GM23338 (cell line): ENCODE measurements around the gene ATP6V0C. TPM values are rescaled to one million over a fixed set of nuclear protein-coding genes. Genes with fewer than 3 reads are reported as not detected.

Experiments used
- ATAC-seq: fragments of 200-7000 bp; cut with Tn5 transposase; 3 replicates; pipeline ENCODE4 v1.9.1; 2020
- DNase-seq: peaks from one replicate; pipeline ENCODE4 v3.0.0-alpha.2; 2015; ENCODE audit warnings: low spot score
- H2AFZ ChIP-seq: fragments of 200-600 bp; sonication (generic); 2 replicates; pipeline ENCODE4 v1.8.0; 2016; ENCODE audit warnings: antibody characterized with exemption, mild to moderate bottlenecking, moderate library complexity
- H3F3A ChIP-seq: fragments of 200-600 bp; sonication (generic); replicated peaks from 2 replicates; pipeline ENCODE4 v1.8.0; 2017; ENCODE audit warnings: antibody characterized with exemption, mixed run types, low read depth
- H3K27ac ChIP-seq: fragments of 200-600 bp; sonication (generic); 2 replicates; pipeline ENCODE4 v1.6.1; 2016; ENCODE audit warnings: low read depth
- H3K27me3 ChIP-seq: fragments of 200-600 bp; sonication (generic); 2 replicates; pipeline ENCODE4 v1.8.0; 2016; ENCODE audit warnings: mild to moderate bottlenecking, mixed run types, moderate library complexity; ENCODE audit not compliant: insufficient read depth
- H3K36me3 ChIP-seq: fragments of 200-600 bp; sonication (generic); 2 replicates; pipeline ENCODE4 v1.8.0; 2016; ENCODE audit warnings: mild to moderate bottlenecking; ENCODE audit not compliant: insufficient read depth
- H3K4me1 ChIP-seq: fragments of 200-600 bp; sonication (generic); 2 replicates; pipeline ENCODE4 v1.8.0; 2016; ENCODE audit warnings: mild to moderate bottlenecking, moderate library complexity; ENCODE audit not compliant: insufficient read depth
- H3K4me2 ChIP-seq: fragments of 200-600 bp; sonication (generic); 2 replicates; pipeline ENCODE4 v1.7.1; 2017; ENCODE audit warnings: mixed run types
- H3K4me3 ChIP-seq: fragments of 200-600 bp; sonication (generic); 2 replicates; pipeline ENCODE4 v1.6.1; 2016; ENCODE audit warnings: mixed run types
- H3K79me2 ChIP-seq: fragments of 200-600 bp; sonication (generic); replicated peaks from 2 replicates; pipeline ENCODE4 v1.8.0; 2017; ENCODE audit warnings: mild to moderate bottlenecking; ENCODE audit not compliant: insufficient read depth
- H3K9me2 ChIP-seq: fragments of 200-600 bp; sonication (generic); 2 replicates; pipeline ENCODE4 v1.8.0; 2017; ENCODE audit not compliant: insufficient read depth
- H4K20me1 ChIP-seq: fragments of 200-600 bp; sonication (generic); replicated peaks from 2 replicates; pipeline ENCODE4 v1.8.0; 2017; ENCODE audit warnings: mild to moderate bottlenecking; ENCODE audit not compliant: insufficient read depth
- H3K27ac Mint-ChIP-seq: 2 replicates; pipeline ENCODE4 v1.8.0; 2020; ENCODE audit warnings: inconsistent platforms, mild to moderate bottlenecking, moderate library complexity, mixed read lengths
- H3K27me3 Mint-ChIP-seq: 3 replicates; pipeline ENCODE4 v1.8.0; 2022; ENCODE audit warnings: low read depth, mild to moderate bottlenecking, moderate library complexity, mixed read lengths, inconsistent platforms; ENCODE audit not compliant: insufficient read depth, poor library complexity
- H3K36me3 Mint-ChIP-seq: 3 replicates; pipeline ENCODE4 v1.8.0; 2021; ENCODE audit warnings: low read depth, mild to moderate bottlenecking, inconsistent platforms, moderate library complexity, mixed read lengths
- H3K4me1 Mint-ChIP-seq: 3 replicates; pipeline ENCODE4 v1.8.0; 2020; ENCODE audit warnings: mild to moderate bottlenecking, inconsistent platforms, mixed read lengths
- H3K4me3 Mint-ChIP-seq: 3 replicates; pipeline ENCODE4 v1.8.0; 2021; ENCODE audit warnings: moderate library complexity, mild to moderate bottlenecking, inconsistent platforms, mixed read lengths
- H3K9me3 Mint-ChIP-seq: 3 replicates; pipeline ENCODE4 v1.8.0; 2020; ENCODE audit warnings: moderate library complexity, mild to moderate bottlenecking, inconsistent platforms, mixed read lengths
- CREB1 ChIP-seq: fragments of 250-450 bp; sonication (Bioruptor Pico); IDR thresholded peaks from 2 replicates; pipeline ENCODE4 v1.5.0; 2020; ENCODE audit warnings: low read depth, mild to moderate bottlenecking, moderate library complexity
- EZH2 ChIP-seq: fragments of 200-600 bp; sonication (generic); IDR thresholded peaks from one replicate; pipeline ENCODE4 v1.8.0; 2017; ENCODE audit warnings: antibody characterized with exemption, mild to moderate bottlenecking, low read depth; ENCODE audit not compliant: unreplicated experiment
- EZH2phosphoT487 ChIP-seq: fragments of 200-600 bp; sonication (generic); IDR thresholded peaks from one replicate; pipeline ENCODE4 v1.8.1; 2018; ENCODE audit warnings: antibody characterized with exemption; ENCODE audit not compliant: unreplicated experiment
- JUNB ChIP-seq: IDR thresholded peaks from one replicate; pipeline ENCODE4 v1.6.1; 2016; ENCODE audit warnings: antibody characterized with exemption; ENCODE audit not compliant: unreplicated experiment
- NANOG ChIP-seq: IDR thresholded peaks from 2 replicates; pipeline ENCODE4 v1.6.1; 2016; ENCODE audit warnings: antibody characterized with exemption, borderline replicate concordance
- STAT1 ChIP-seq: IDR thresholded peaks from one replicate; pipeline ENCODE4 v1.6.1; 2016; ENCODE audit warnings: antibody characterized with exemption; ENCODE audit not compliant: unreplicated experiment
- ZNF114 ChIP-seq: fragments of 250-450 bp; sonication (Bioruptor Pico); IDR thresholded peaks from 2 replicates; pipeline ENCODE4 v1.5.0; 2020; ENCODE audit warnings: mild to moderate bottlenecking, moderate library complexity
- ZNF331 ChIP-seq: fragments of 250-450 bp; sonication (Bioruptor Pico); IDR thresholded peaks from 2 replicates; pipeline ENCODE4 v1.5.0; 2020; ENCODE audit warnings: low read depth, mild to moderate bottlenecking, moderate library complexity
- polyA plus RNA-seq: library from polyadenylated mRNA; unstranded; fragments of >200 nt; fragmentation: Nextera tagmentation; extraction: Ambion mirVana; gene quantifications from 2 replicates; pipeline ENCODE4 v1.2.1, GENCODE V29; 2016
- total RNA-seq: library from RNA; depleted of rRNA; stranded (reverse); fragments of >200 nt; shearing (Covaris generic); gene quantifications from 2 replicates; pipeline ENCODE4 v1.2.3, GENCODE V29; 2014
- TF ChIP-seq, protein P1 (sequence below): IDR thresholded peaks from 2 replicates; pipeline ENCODE4 v1.6.1; 2016; ENCODE audit warnings: antibody characterized with exemption
- TF ChIP-seq, protein P2 (sequence below): fragments of 250-450 bp; sonication (Bioruptor Pico); IDR thresholded peaks from 2 replicates; pipeline ENCODE4 v1.5.0; 2020; ENCODE audit warnings: mild to moderate bottlenecking, moderate library complexity
- TF ChIP-seq, protein P3 (sequence below): IDR thresholded peaks from one replicate; pipeline ENCODE4 v1.6.1; 2018; ENCODE audit warnings: antibody characterized with exemption; ENCODE audit not compliant: unreplicated experiment

Gene ATP6V0C
- total and polyA plus RNA-seq, 2 experiments from 2014 or later: 98.2 to 162 TPM

DNA sequence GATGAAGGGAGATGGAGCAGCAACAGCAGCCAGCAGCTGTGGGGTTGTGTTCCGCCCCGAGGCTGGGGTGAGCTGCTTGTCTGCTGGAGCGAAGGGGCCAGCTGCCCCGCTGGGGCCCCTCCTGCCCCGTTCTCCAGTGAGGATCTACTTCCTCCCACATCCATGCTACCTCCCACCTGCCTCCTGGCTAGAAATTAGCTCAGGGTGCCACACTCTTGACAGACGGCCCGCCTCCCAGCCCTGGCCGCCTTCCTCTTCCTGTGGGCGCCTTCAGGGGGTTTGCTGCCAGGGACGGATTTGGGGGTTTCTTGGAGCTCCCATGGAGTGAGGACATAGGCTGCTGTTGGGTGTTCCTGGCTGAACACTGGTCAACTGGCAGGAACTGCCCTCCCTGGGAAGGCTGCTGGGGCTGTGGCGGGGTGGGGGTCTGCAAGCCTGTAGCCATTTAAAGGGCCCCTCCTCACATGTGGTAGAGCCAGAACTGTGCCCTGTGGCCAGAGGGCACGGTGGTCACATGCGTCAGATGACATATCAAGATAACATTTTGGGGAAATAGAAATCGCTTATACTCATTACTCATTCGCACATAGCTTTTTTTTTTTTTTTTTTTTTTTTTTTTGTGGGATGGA is 25.7 kb upstream of the ATP6V0C start:
- Mint-ChIP-seq H3K4me1 (peaks cover 20% of the 10 kb centered on the region), H3K4me3 (no peak overlapping the region), H3K27me3 (peaks cover 17% of the 10 kb centered on the region), H3K36me3 (no peaks in the 10 kb centered on the region; the same call in 2 of the 3 replicates), H3K27ac (no peak overlapping the region), H3K9me3 (no peaks in the 10 kb centered on the region)
- H3F3A ChIP-seq: no peaks in the 10 kb centered on the region
- no peaks in the 10 kb centered on the region for H3K9me2 ChIP-seq
- H4K20me1 ChIP-seq: no peaks in the 10 kb centered on the region; the same call in 1 of the 2 replicates
- H2AFZ ChIP-seq: no peak overlapping the region
- TF ChIP-seq ZNF331 (CRISPR knock-in tag) (no peak), JUNB (no peak), EZH2 (no peak), NANOG (no peak), CREB1 (CRISPR knock-in tag) (no peak), STAT1 (no peak), EZH2phosphoT487 (no peak), ZNF114 (no peak)
- TF ChIP-seq, protein P1, sequence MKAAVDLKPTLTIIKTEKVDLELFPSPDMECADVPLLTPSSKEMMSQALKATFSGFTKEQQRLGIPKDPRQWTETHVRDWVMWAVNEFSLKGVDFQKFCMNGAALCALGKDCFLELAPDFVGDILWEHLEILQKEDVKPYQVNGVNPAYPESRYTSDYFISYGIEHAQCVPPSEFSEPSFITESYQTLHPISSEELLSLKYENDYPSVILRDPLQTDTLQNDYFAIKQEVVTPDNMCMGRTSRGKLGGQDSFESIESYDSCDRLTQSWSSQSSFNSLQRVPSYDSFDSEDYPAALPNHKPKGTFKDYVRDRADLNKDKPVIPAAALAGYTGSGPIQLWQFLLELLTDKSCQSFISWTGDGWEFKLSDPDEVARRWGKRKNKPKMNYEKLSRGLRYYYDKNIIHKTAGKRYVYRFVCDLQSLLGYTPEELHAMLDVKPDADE: no peak
- TF ChIP-seq, protein P2, sequence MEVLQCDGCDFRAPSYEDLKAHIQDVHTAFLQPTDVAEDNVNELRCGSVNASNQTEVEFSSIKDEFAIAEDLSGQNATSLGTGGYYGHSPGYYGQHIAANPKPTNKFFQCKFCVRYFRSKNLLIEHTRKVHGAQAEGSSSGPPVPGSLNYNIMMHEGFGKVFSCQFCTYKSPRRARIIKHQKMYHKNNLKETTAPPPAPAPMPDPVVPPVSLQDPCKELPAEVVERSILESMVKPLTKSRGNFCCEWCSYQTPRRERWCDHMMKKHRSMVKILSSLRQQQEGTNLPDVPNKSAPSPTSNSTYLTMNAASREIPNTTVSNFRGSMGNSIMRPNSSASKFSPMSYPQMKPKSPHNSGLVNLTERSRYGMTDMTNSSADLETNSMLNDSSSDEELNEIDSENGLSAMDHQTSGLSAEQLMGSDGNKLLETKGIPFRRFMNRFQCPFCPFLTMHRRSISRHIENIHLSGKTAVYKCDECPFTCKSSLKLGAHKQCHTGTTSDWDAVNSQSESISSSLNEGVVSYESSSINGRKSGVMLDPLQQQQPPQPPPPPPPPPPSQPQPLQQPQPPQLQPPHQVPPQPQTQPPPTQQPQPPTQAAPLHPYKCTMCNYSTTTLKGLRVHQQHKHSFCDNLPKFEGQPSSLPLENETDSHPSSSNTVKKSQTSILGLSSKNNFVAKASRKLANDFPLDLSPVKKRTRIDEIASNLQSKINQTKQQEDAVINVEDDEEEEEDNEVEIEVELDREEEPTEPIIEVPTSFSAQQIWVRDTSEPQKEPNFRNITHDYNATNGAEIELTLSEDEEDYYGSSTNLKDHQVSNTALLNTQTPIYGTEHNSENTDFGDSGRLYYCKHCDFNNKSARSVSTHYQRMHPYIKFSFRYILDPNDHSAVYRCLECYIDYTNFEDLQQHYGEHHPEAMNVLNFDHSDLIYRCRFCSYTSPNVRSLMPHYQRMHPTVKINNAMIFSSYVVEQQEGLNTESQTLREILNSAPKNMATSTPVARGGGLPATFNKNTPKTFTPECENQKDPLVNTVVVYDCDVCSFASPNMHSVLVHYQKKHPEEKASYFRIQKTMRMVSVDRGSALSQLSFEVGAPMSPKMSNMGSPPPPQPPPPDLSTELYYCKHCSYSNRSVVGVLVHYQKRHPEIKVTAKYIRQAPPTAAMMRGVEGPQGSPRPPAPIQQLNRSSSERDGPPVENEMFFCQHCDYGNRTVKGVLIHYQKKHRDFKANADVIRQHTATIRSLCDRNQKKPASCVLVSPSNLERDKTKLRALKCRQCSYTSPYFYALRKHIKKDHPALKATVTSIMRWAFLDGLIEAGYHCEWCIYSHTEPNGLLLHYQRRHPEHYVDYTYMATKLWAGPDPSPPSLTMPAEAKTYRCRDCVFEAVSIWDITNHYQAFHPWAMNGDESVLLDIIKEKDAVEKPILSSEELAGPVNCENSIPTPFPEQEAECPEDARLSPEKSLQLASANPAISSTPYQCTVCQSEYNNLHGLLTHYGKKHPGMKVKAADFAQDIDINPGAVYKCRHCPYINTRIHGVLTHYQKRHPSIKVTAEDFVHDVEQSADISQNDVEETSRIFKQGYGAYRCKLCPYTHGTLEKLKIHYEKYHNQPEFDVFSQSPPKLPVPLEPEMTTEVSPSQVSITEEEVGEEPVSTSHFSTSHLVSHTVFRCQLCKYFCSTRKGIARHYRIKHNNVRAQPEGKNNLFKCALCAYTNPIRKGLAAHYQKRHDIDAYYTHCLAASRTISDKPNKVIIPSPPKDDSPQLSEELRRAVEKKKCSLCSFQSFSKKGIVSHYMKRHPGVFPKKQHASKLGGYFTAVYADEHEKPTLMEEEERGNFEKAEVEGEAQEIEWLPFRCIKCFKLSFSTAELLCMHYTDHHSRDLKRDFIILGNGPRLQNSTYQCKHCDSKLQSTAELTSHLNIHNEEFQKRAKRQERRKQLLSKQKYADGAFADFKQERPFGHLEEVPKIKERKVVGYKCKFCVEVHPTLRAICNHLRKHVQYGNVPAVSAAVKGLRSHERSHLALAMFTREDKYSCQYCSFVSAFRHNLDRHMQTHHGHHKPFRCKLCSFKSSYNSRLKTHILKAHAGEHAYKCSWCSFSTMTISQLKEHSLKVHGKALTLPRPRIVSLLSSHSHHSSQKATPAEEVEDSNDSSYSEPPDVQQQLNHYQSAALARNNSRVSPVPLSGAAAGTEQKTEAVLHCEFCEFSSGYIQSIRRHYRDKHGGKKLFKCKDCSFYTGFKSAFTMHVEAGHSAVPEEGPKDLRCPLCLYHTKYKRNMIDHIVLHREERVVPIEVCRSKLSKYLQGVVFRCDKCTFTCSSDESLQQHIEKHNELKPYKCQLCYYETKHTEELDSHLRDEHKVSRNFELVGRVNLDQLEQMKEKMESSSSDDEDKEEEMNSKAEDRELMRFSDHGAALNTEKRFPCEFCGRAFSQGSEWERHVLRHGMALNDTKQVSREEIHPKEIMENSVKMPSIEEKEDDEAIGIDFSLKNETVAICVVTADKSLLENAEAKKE: no peak
- TF ChIP-seq, protein P3, sequence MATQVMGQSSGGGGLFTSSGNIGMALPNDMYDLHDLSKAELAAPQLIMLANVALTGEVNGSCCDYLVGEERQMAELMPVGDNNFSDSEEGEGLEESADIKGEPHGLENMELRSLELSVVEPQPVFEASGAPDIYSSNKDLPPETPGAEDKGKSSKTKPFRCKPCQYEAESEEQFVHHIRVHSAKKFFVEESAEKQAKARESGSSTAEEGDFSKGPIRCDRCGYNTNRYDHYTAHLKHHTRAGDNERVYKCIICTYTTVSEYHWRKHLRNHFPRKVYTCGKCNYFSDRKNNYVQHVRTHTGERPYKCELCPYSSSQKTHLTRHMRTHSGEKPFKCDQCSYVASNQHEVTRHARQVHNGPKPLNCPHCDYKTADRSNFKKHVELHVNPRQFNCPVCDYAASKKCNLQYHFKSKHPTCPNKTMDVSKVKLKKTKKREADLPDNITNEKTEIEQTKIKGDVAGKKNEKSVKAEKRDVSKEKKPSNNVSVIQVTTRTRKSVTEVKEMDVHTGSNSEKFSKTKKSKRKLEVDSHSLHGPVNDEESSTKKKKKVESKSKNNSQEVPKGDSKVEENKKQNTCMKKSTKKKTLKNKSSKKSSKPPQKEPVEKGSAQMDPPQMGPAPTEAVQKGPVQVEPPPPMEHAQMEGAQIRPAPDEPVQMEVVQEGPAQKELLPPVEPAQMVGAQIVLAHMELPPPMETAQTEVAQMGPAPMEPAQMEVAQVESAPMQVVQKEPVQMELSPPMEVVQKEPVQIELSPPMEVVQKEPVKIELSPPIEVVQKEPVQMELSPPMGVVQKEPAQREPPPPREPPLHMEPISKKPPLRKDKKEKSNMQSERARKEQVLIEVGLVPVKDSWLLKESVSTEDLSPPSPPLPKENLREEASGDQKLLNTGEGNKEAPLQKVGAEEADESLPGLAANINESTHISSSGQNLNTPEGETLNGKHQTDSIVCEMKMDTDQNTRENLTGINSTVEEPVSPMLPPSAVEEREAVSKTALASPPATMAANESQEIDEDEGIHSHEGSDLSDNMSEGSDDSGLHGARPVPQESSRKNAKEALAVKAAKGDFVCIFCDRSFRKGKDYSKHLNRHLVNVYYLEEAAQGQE: no peak
- no peak overlapping the region for H3K27ac ChIP-seq
- no peak for DNase-seq
- H3K4me2 ChIP-seq: no peak overlapping the region
- no peaks in the 10 kb centered on the region for H3K4me1 ChIP-seq
- no peaks in the 10 kb centered on the region for H3K27me3 ChIP-seq
- ATAC-seq: no peak
- H3K79me2 ChIP-seq: 0 out of 2 replicates have a peak, but pooled peaks cover 3% of the 10 kb centered on the region
- H3K36me3 ChIP-seq: no peaks in the 10 kb centered on the region
- H3K4me3 ChIP-seq: no peak overlapping the region
